Measurements from ENCODE around the gene NFKBIA.
"Not testable (repeated sequence)": the region's sequence is repeated elsewhere in the genome, so short reads cannot be mapped to it uniquely, and the experiment has no call there.

Gene NFKBIA, protein sequence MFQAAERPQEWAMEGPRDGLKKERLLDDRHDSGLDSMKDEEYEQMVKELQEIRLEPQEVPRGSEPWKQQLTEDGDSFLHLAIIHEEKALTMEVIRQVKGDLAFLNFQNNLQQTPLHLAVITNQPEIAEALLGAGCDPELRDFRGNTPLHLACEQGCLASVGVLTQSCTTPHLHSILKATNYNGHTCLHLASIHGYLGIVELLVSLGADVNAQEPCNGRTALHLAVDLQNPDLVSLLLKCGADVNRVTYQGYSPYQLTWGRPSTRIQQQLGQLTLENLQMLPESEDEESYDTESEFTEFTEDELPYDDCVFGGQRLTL

GRCh38 chr14:35404449-35405303, at the start of gene NFKBIA:
Gene NFKBIA (minus strand): TSS chr14:35404749. CDS start chr14:35404644, 105 bp downstream.
- peak; percentile 87 for DNase-seq (ENCODE audit: low spot score)

DNA sequence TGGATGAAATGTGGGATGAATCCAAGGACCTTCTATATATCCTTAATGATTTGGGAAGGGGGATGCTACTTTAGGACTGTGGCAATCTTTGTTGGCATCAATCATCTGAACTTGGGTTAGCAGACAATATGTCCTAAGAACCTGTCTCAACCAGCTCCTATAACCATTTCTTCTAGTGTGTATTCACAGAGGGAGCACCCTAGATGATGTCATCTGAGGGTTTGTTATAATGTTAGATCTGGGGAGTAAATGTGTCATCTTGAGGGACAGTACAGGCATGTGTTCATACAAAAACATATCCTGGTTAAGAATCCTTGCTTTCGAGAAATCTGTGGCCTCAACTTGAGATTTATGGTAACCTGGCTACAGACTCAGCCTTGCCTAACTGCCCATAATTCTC, 41.9 kb upstream of the NFKBIA start:
- no peak for DNase-seq (ENCODE audit: low spot score)

- no peak for DNase-seq (ENCODE audit: low spot score)
Measured at GRCh38 chr14:35444104-35444503, 39.6 kb upstream of the NFKBIA start.

- no peak for DNase-seq (ENCODE audit: low spot score)
Measured at GRCh38 chr14:35441160-35441559, 36.6 kb upstream of the NFKBIA start.

DNA sequence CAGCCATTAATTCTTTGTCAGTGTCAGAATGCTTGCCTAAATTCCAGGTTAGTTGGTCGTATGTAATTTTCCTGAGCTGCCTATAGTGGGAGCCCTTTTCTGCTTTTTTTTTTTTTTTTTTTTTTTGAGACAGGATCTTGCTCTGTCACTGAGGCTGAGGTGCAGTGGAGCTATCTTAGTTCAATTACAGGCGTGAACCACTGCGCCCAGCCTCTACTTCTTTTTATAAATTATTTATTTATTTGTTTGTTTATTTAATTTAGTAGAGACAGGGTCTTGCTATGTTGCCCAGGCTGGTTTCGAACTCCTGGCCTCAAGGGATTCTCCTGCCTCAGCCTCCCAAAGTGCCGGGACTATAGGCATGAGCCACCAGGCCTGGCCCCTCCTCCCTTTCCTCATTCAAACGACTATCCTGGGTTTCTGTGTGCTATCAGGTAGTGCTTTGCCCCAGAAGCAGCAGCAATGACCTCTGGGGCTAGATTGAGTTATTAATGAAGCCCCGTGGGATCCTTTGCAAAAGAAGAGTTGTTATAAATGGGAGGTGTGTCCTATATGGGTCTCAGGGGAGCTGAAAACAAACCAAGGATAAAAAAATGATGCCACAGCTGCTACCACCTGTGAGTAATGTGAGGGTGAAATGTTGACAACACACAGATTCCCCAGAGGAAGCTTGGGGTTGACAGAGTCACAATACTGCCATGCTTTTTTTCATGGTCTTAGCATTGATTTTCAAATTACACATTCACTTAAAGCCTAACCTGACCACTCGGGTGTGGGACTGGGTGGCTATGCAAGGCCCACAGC, 34.6 kb upstream of the NFKBIA start:
- DNase-seq (ENCODE audit: low spot score): peak; percentile 9

DNA sequence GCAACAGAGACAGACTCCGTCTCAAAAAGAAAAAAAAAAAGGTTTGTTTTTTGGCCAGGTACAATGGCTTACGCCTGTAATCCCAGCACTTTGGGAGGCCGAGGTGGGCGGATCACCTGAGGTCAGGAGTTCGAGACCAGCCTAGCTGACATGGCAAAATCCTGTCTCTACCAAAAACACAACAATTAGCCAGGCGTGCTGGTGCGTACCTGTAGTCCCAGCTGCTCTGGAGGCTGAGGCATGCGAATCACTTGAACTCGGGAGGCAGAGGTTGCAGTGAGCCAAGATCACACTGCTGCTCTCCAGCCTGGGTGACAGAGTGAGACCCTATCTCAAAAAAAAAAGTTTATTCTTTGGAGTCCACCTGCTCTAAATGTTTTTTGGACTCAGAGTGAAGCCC, 33.9 kb upstream of the NFKBIA start:
- not testable (repeated sequence) for DNase-seq (ENCODE audit: low spot score)

DNA sequence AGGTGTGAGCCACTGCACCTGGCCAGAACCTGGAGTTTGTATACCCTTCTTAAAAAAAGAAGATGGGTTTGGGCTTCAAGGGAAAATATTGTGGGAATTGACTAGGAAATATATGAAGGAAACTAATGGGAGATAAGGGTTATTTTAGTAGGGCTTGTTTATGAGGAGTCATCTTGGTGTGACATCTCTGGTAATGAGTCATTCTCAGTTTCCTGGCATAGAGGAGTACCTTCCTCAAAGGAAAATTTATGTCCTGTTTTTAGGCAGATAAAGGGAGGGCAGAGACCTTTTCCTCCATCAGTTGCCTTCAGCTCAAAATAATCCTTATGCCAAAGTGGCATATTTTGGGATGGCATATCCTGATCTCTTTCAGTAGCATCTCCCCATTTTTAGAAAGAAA, 30.6 kb upstream of the NFKBIA start:
- no peak for DNase-seq (ENCODE audit: low spot score)

DNA sequence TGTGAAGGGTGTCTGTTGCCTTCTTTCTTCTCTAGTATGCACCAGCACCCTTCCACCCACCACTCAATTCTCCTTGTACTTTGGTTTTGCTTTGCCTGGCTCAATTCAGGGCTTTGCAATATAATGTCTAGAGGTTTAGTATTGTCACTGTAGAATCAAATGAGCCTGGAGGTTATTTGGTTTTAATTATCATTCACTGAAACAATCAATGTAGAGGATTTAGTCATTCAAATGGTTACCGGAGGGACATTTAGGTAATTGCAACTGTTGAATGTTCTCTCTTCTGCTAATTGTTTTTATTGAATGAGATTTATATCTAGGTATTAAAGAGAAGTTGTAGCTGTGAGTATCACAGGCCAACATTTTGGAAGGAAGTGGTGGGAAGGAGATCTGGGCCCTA, 29.3 kb upstream of the NFKBIA start:
- no peak for DNase-seq (ENCODE audit: low spot score)

- no peak for DNase-seq (ENCODE audit: low spot score)
Measured at GRCh38 chr14:35430459-35431199, 26.1 kb upstream of the NFKBIA start.

DNA sequence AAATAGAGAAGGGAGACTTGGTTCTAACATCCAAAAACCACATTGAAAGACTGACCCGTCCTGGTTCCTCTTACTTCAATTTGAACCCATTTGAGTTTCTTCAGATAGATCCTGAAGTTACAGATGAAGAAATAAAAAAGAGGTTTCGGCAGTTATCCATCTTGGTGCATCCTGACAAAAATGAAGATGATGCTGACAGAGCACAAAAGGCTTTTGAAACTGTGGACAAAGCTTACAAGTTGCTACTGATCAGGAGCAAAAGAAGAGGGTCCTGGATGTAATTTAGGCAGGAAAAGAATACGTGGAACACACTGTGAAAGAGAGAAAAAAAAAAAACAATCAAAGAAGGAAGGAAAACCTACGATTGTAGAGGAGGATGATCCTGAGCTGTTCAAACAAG, 25.4 kb upstream of the NFKBIA start:
- no peak for DNase-seq (ENCODE audit: low spot score)

DNA sequence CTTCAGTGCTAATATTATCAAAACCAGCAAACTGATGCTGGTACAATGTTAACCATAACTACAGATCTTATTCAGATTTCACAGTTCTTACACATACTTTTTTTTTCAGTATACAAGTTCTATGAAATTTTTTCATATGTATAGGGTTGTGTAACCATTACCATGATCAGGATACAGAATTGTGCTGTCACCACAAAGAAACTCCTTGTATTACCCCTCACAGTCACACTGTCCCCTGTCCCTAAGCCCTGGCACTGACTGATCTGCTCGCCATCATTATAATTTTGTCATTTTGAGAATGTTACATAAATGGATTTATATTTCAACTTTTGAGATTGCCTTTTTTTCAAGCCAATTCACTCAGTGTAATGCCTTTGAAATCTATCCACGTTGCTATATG, 21.3 kb upstream of the NFKBIA start:
- no peak for DNase-seq (ENCODE audit: low spot score)

DNA sequence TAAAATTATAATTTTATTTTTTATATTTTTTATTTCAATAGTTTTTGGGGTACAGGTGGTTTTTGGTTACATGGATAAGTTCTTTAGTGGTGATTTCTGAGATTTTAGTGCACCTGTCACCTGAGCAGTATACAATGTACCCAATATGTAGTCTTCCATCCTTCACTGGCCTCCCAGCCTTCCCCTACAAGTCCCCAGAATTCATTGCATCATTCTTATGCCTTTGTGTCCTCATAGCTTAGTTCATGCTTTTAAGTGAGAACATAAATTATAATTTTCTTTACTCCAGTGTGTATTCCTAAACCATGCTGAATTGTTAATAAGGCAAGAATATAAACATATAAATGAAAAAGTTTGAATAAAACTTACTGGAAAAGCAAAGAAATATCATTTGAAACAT, 19.1 kb upstream of the NFKBIA start:
- DNase-seq (ENCODE audit: low spot score): no peak

GRCh38 chr14:35420036-35420811, 15.7 kb upstream of the NFKBIA start:
- no peak for DNase-seq (ENCODE audit: low spot score)

DNA sequence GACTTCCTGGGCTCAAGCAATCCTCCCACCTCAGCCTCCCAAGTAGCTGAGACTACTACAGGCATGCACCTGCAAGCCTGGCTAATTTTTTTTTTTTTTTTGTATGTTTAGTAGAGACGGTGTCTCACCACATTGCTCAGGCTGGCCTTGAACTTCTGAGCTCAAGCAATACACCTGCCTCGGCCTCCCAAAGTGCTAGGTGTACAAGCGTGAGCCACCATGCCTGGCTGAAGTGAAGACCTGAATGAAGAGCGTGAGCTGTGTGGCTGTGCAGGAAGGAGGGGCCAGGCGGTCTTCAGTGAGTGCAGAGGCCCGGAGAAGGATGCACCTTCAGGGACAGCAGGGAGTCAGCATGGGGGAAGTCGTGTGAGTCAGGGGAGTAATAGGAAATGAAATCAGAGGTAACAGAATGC, 14.9 kb upstream of the NFKBIA start:
- DNase-seq (ENCODE audit: low spot score): no peak

DNA sequence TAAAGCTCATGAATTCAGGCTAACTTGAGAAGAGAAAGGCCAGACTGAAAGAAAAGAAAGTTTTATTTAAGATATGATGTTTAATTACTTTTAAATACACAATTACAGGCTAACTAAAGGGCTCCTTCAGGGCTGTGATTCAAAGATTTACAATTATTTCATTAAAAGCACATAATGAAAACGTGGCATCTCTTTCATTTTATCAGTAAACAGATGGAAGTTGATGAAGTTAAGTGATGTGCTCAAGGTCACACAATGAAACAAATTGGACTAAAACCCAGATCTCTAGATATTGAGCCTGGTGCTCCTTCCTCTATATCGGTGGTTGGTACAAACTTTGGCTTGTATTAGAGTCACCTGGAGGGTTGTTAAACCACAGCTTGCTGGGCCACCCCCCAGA, 13.5 kb upstream of the NFKBIA start:
- DNase-seq (ENCODE audit: low spot score): no peak

GRCh38 chr14:35416108-35416750, 11.7 kb upstream of the NFKBIA start:
- DNase-seq (ENCODE audit: low spot score): no peak

DNA sequence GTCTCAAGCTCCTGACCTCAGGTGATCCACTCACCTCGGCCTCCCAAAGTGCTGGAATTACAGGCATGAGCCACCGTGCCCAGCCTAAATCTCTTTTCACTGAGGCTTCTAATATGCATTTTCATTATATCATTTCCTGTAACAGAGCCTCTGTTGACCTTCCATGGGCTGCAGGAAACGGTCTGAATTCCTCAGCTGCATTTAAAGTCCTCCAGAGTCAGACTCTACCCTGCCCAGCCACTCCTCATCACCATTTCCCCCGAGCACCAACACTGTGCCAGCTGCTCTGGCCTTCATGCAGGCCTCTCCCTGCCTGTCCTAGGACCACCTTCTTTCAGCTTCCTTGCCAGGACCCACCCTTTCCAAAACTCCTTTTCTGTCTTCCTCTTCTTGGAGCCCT, 9.8 kb upstream of the NFKBIA start:
- DNase-seq (ENCODE audit: low spot score): no peak

DNA sequence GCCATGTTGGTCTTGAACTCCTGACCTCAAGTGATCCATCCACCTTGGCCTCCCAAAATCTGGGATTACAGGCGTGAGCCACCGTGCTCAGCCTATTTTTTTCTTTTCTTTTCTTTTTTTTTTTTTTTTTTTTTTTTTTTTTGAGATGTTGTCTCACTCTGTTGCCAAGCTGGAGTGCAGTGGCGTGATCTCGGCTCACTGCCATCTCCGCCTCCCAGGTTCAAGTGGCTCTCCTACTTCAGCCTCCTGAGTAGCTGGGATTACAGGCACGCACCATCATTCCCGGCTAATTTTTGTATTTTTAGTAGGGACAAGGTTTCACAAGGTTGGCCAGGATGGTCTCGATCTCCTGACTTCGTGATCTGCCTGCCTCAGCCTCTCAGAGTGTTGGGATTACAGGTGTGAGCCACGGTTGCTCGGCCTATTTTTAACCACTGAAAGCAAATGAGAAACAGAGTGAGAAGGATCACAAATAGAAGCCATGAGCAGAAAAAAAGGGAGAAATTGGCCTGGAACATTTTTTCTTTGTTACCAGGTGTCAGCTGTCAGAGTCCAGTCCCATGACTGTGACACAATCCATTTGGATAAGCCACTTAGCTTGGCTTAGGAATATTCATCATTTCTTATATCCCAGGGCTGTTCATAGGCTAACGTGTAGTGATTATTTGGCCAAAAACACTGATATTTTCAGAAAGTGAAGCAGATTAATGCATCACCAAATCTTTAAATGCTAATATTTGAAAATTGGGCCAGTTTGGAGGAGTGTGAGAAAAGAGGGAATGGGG, 7.9 kb upstream of the NFKBIA start:
- DNase-seq (ENCODE audit: low spot score): no peak

GRCh38 chr14:35410858-35411257, 6.3 kb upstream of the NFKBIA start:
- DNase-seq (ENCODE audit: low spot score): no peak

- DNase-seq (ENCODE audit: low spot score): no peak
Measured at GRCh38 chr14:35409595-35409994, 5.0 kb upstream of the NFKBIA start.
